Measurements from ENCODE around the gene ERN2. TPM values are rescaled to one million over a fixed set of nuclear protein-coding genes. Genes with fewer than 3 reads are reported as not detected.

Gene ERN2
- total RNA-seq, 1 donor from 2014 or later, result not detected

- peaks cover under 1% of the 10 kb centered on the region for H3K4me1 Mint-ChIP-seq
- no peak for DNase-seq
- ATAC-seq (ENCODE audit: low read depth), result no peak
- H3K27ac Mint-ChIP-seq, result no peak overlapping the region
- no peaks in the 10 kb centered on the region for H3K9me3 Mint-ChIP-seq
- no peak overlapping the region for H3K4me3 Mint-ChIP-seq
- ChIA-PET POLR2A (no interaction called here), CTCF (no interaction called here)
- TF ChIP-seq CTCF (IDR thresholded peaks at IDR 0.05), result no peak
- peaks cover 51% of the 10 kb centered on the region for H3K36me3 Mint-ChIP-seq (ENCODE audit: low read depth)
- no peaks in the 10 kb centered on the region for H3K27me3 Mint-ChIP-seq
- intact Hi-C loops (cut with micrococcal nuclease), result no loop called here
Observed at GRCh38 chr16:23689442-23690187, 23.4 kb downstream of the ERN2 start.

- no peak overlapping the region for H3K27ac Mint-ChIP-seq
- ChIA-PET POLR2A (no interaction called here), CTCF (no interaction called here)
- H3K27me3 Mint-ChIP-seq, result no peaks in the 10 kb centered on the region
- no peaks in the 10 kb centered on the region for H3K4me1 Mint-ChIP-seq
- ATAC-seq (ENCODE audit: low read depth), result no peak
- no peak overlapping the region for H3K4me3 Mint-ChIP-seq
- H3K36me3 Mint-ChIP-seq (ENCODE audit: low read depth), result peaks cover 60% of the 10 kb centered on the region
- no peak for DNase-seq
- intact Hi-C loops (cut with micrococcal nuclease), result no loop called here
- TF ChIP-seq CTCF (IDR thresholded peaks at IDR 0.05), result no peak
- no peaks in the 10 kb centered on the region for H3K9me3 Mint-ChIP-seq
Observed at GRCh38 chr16:23687034-23687808, 25.8 kb downstream of the ERN2 start.

- peaks cover 44% of the 10 kb centered on the region for H3K36me3 Mint-ChIP-seq (ENCODE audit: low read depth)
- H3K27ac Mint-ChIP-seq, result no peak overlapping the region
- no peaks in the 10 kb centered on the region for H3K27me3 Mint-ChIP-seq
Observed at GRCh38 chr16:23683487-23683886, 29.5 kb downstream of the ERN2 start.

GRCh38 chr16:23682181-23682580, 30.8 kb downstream of the ERN2 start:
- TF ChIP-seq CTCF (IDR thresholded peaks at IDR 0.05), result no peak
- Mint-ChIP-seq H3K4me1 (peaks cover 17% of the 10 kb centered on the region), H3K27ac (no peak overlapping the region), H3K9me3 (no peaks in the 10 kb centered on the region), H3K4me3 (no peak overlapping the region), H3K27me3 (no peaks in the 10 kb centered on the region), H3K36me3 (ENCODE audit: low read depth) (peaks cover 31% of the 10 kb centered on the region)
- ATAC-seq (ENCODE audit: low read depth) (no peak), DNase-seq (no peak)
- ChIA-PET CTCF (no interaction called here), POLR2A (no interaction called here)
- intact Hi-C loops (cut with micrococcal nuclease), result no loop called here

More at GRCh38 chr16:23683487-23683886, 29.5 kb downstream of the ERN2 start:
- ATAC-seq (ENCODE audit: low read depth), result no peak
- ChIA-PET POLR2A (interaction anchor here (0.7 kb wide), 1 partner anchor 277 kb away, joined by 5 read pairs; no protein-coding TSS in a partner anchor), CTCF (no interaction called here)
- intact Hi-C loops (cut with micrococcal nuclease), result no loop called here
- DNase-seq, result no peak
- Mint-ChIP-seq H3K4me3 (no peak overlapping the region), H3K4me1 (peaks cover 13% of the 10 kb centered on the region), H3K9me3 (no peaks in the 10 kb centered on the region)
- TF ChIP-seq CTCF (IDR thresholded peaks at IDR 0.05), result no peak

- POLR2A ChIA-PET, result interaction anchor here (0.6 kb wide), 1 partner anchor 38 kb away, joined by 3 read pairs; no protein-coding TSS in a partner anchor
- Mint-ChIP-seq H3K36me3 (ENCODE audit: low read depth) (peaks cover 18% of the 10 kb centered on the region), H3K27ac (no peak overlapping the region), H3K4me1 (peaks cover 17% of the 10 kb centered on the region), H3K9me3 (no peaks in the 10 kb centered on the region), H3K27me3 (no peaks in the 10 kb centered on the region), H3K4me3 (no peak overlapping the region)
- intact Hi-C loops (cut with micrococcal nuclease), result no loop called here
- ATAC-seq (ENCODE audit: low read depth) (no peak), DNase-seq (no peak)
- TF ChIP-seq CTCF (IDR thresholded peaks at IDR 0.05), result no peak
- CTCF ChIA-PET, result no interaction called here
Observed at GRCh38 chr16:23679986-23680336, 33.1 kb downstream of the ERN2 start.
